Karpas-422 (cell line): Measurements from ENCODE around the gene TRIP4. TPM values are rescaled to one million over a fixed set of nuclear protein-coding genes. Genes with fewer than 3 reads are reported as not detected.

Source experiments
- DNase-seq: peaks from one replicate; pipeline ENCODE4 v3.0.0-alpha.2; 2015
- H2AFZ ChIP-seq: fragments of 200-600 bp; sonication (generic); 2 replicates; pipeline ENCODE4 v1.6.1; 2014; ENCODE audit warnings: antibody characterized with exemption, low read length, mixed read lengths
- H3K27ac ChIP-seq: fragments of 200-600 bp; sonication (generic); 2 replicates; pipeline ENCODE4 v1.5.1; 2014; ENCODE audit warnings: mild to moderate bottlenecking, low read length, moderate library complexity
- H3K27me3 ChIP-seq: fragments of 200-600 bp; sonication (generic); 2 replicates; pipeline ENCODE4 v1.6.1; 2014; ENCODE audit warnings: low read length, mixed read lengths
- H3K36me3 ChIP-seq: fragments of 200-600 bp; sonication (generic); 2 replicates; pipeline ENCODE4 v1.6.1; 2014; ENCODE audit warnings: low read length, mixed read lengths; ENCODE audit not compliant: insufficient read depth
- H3K4me1 ChIP-seq: fragments of 200-600 bp; sonication (generic); 2 replicates; pipeline ENCODE4 v1.6.1; 2014; ENCODE audit warnings: mild to moderate bottlenecking, low read length, mixed read lengths
- H3K4me2 ChIP-seq: fragments of 200-600 bp; sonication (generic); 2 replicates; pipeline ENCODE4 v1.6.1; 2014; ENCODE audit warnings: low read length, low read depth, mild to moderate bottlenecking; ENCODE audit not compliant: poor library complexity, severe bottlenecking
- H3K4me3 ChIP-seq: fragments of 200-600 bp; sonication (generic); 2 replicates; pipeline ENCODE4 v1.5.1; 2014; ENCODE audit warnings: mild to moderate bottlenecking, antibody characterized with exemption, low read length, mixed read lengths
- H3K79me2 ChIP-seq: fragments of 200-600 bp; sonication (generic); 2 replicates; pipeline ENCODE4 v1.6.1; 2014; ENCODE audit warnings: mild to moderate bottlenecking, low read length, mixed read lengths
- H3K9ac ChIP-seq: fragments of 200-600 bp; sonication (generic); 2 replicates; pipeline ENCODE4 v1.6.0; 2014; ENCODE audit warnings: low read length
- H3K9me2 ChIP-seq: fragments of 200-600 bp; sonication (generic), shearing (Covaris generic); replicated peaks from 2 replicates; pipeline ENCODE4 v1.6.0; 2014; ENCODE audit warnings: mild to moderate bottlenecking, low read length, moderate library complexity; ENCODE audit not compliant: insufficient read depth
- H3K9me3 ChIP-seq: fragments of 300-700, 200-600 bp; sonication (generic); 2 replicates; pipeline ENCODE4 v1.6.1; 2014; ENCODE audit warnings: low read length, mixed read lengths
- H4K20me1 ChIP-seq: fragments of 200-600 bp; sonication (generic); 2 replicates; pipeline ENCODE4 v1.6.1; 2014; ENCODE audit warnings: mild to moderate bottlenecking, antibody characterized with exemption, low read length, low read depth; ENCODE audit not compliant: insufficient read depth
- total RNA-seq: library from RNA; depleted of rRNA; stranded (reverse); fragments of >200 nt; shearing (Covaris generic); gene quantifications from 2 replicates; pipeline ENCODE4 v1.2.3, GENCODE V29; 2014; ENCODE audit warnings: low replicate concordance

The TRIP4 gene
- total RNA-seq, 1 experiment from 2014 or later: 11.9 TPM

DNA sequence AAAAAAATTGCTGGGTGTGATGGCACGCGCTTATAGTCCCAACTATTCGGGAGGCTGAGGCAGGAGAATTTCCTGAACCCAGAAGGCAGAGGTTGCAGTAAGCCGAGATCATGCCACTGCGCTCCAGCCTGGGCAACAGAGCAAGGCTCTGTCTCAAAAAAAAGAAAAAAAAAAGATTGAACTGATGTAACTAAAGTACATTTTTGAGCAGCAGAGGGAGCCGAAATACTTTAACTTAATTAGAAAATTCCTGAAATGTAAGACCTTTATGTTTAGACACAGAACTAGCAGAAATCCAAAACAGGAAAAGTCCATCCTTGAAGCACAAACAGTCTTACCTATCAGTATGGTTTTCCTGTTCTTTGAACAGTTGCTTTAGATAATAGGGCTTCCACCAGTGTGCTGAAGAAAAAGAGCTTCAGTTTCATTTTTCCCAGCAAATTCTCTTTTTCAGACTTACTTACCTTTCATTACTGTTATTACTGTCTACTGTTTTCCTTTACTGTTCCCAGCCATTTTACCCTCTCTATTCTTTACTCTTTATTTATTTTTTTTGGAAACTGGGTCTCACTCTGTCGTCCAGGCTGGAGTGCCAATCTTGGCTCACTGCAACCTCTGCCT lies 39.3 kb downstream of the TRIP4 start:
- H3K9ac ChIP-seq: no peak overlapping the region
- no peaks in the 10 kb centered on the region for H3K9me2 ChIP-seq
- H3K27me3 ChIP-seq: no peaks in the 10 kb centered on the region
- no peak overlapping the region for H3K27ac ChIP-seq
- peaks cover 13% of the 10 kb centered on the region for H3K4me1 ChIP-seq
- no peak overlapping the region for H3K4me2 ChIP-seq
- no peaks in the 10 kb centered on the region for H3K36me3 ChIP-seq
- no peak overlapping the region for H2AFZ ChIP-seq
- no peaks in the 10 kb centered on the region for H3K9me3 ChIP-seq
- H4K20me1 ChIP-seq: no peaks in the 10 kb centered on the region
- no peak for DNase-seq
- H3K4me3 ChIP-seq: no peak overlapping the region
- H3K79me2 ChIP-seq: peaks cover 3% of the 10 kb centered on the region; the same call in 1 of the 2 replicates

DNA sequence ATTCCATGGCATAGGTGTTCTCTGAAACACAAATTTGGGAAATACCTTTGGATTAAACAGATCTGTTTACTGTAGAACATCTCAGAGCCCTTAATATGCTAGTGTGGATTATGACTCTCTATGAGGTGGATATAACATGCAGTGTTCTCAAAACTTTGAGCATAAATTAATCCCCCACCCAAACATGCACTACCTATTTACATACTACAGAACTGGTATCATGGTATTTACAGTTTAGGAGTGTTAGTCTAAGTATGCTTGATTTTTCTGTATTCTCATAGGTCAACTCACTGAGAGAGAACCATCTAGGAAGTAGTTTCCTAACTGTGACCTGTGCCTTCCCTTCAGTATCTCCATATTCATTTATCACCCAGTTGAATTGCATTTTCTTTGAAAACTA lies 41.8 kb downstream of the TRIP4 start:
- no peak overlapping the region for H3K9ac ChIP-seq
- H2AFZ ChIP-seq: peak overlapping the region; percentile 37; the same call in 1 of the 2 replicates
- peak overlapping the region; percentile 6 for H3K4me2 ChIP-seq
- no peaks in the 10 kb centered on the region for H3K27me3 ChIP-seq
- no peak overlapping the region for H3K4me3 ChIP-seq
- H3K79me2 ChIP-seq: peaks cover 3% of the 10 kb centered on the region; the same call in 1 of the 2 replicates
- H3K4me1 ChIP-seq: peaks cover 13% of the 10 kb centered on the region
- DNase-seq: no peak
- no peaks in the 10 kb centered on the region for H3K9me2 ChIP-seq
- H3K27ac ChIP-seq: peak overlapping the region; percentile 38
- H4K20me1 ChIP-seq: no peaks in the 10 kb centered on the region
- no peaks in the 10 kb centered on the region for H3K9me3 ChIP-seq
- H3K36me3 ChIP-seq: no peaks in the 10 kb centered on the region

DNA sequence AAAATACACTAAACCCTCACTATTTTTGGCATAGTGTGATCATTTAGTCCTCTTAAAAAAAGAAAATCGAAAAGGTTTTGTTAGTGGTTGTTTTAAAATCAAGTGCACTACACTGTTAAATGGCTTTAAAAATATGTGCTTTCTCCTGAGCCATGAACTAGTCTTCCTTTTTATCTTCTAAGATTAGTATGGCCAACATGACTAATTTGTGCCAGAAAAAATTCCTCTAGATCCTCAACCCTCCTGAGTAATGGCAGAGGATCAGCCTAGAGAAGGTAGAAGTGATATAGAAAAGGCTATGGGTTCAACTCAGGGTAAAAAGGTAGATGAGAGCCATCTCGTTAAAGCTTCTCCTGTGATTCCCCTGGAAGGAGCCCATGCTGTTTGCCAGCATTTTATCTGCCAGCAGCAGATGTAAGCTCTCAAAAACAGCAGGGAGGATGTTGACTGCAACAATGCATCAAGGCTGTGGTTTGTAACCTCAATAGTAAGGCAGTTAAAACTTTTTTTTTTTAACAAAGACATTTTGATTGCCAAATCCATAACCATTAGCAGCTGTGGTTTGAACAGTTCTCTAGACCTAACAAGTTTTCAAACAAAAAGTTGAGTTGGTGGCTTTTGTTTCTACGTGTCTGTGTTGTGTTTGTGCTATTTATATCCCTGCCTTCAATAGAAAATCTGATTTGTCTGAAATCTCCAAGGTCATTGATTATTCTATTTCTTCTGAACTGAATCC lies 42.5 kb downstream of the TRIP4 start:
- peaks cover 13% of the 10 kb centered on the region for H3K4me1 ChIP-seq
- peak overlapping the region; percentile 37; the same call in 1 of the 2 replicates for H2AFZ ChIP-seq
- H3K9me2 ChIP-seq: no peaks in the 10 kb centered on the region
- H3K9ac ChIP-seq: no peak overlapping the region
- H3K27ac ChIP-seq: peak overlapping the region; percentile 38; the same call in 1 of the 2 replicates
- H3K4me2 ChIP-seq: peak overlapping the region; percentile 6
- peaks cover 3% of the 10 kb centered on the region; the same call in 1 of the 2 replicates for H3K79me2 ChIP-seq
- no peak overlapping the region for H3K4me3 ChIP-seq
- no peaks in the 10 kb centered on the region for H3K27me3 ChIP-seq
- no peak for DNase-seq
- H3K9me3 ChIP-seq: no peaks in the 10 kb centered on the region
- H3K36me3 ChIP-seq: no peaks in the 10 kb centered on the region
- no peaks in the 10 kb centered on the region for H4K20me1 ChIP-seq

DNA sequence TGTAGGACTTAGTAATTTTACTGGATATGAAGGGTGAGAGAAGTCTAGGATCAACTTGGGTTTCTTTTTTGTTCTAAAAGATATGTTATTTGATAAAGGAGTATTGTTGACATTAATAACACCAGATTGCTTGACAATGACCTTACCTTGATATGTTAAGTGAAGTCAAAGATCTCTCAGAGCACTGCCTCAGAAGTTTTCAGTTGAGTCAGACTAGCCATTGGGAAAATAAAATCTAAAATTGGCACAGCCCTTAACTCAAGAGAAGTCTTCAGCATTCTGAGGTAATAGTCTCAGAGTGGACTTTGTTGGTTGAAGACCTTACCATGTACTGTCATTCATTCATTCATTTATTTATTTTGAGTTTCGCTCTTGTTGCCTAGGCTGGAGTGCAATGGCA lies 50.3 kb downstream of the TRIP4 start:
- no peaks in the 10 kb centered on the region for H3K79me2 ChIP-seq
- H3K4me3 ChIP-seq: no peak overlapping the region
- DNase-seq: no peak
- H3K9ac ChIP-seq: no peak overlapping the region
- H3K27ac ChIP-seq: no peak overlapping the region
- no peaks in the 10 kb centered on the region for H3K4me1 ChIP-seq
- H4K20me1 ChIP-seq: no peaks in the 10 kb centered on the region
- H3K9me2 ChIP-seq: no peaks in the 10 kb centered on the region
- no peaks in the 10 kb centered on the region for H3K36me3 ChIP-seq
- no peak overlapping the region for H3K4me2 ChIP-seq
- H2AFZ ChIP-seq: no peak overlapping the region
- no peaks in the 10 kb centered on the region for H3K9me3 ChIP-seq
- H3K27me3 ChIP-seq: no peaks in the 10 kb centered on the region

DNA sequence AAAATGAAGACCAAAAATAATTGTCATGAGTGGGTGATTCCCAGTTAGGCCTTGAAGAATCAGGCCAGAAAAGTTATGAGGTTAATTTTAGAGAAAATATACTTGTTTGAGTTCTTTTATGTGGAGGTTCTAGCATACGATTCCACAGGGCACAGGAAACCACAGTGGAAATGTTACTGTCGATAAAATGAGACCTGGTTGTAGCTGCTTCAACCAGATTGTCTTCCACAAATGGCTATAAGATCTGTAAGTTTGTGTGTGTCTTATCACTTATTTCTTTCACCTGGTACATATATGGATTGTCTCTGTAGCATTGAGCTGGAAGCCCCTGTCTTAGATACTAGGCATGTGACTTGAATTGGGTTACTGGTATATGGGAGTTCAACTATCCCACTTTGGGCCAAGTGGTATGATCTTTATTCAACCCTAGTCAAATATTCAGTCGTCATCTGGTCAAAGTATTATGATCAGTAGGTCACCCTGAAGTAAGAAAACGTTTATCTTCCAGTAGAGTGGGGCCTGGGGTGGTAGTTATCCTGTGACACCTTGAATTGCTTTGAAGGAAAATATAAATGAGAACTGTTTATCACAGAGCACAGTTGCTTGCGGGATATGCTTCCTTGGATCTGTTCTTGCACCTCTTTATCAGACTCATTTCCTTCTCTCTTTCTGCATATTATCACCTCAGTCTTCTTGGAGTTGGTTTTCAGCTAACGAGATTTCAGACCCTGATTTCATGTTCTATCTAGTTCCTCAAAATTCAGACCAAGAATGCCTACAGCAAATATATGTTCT lies 51.2 kb downstream of the TRIP4 start:
- Histone ChIP-seq H3K9me3 (no peaks in the 10 kb centered on the region), H3K9me2 (no peaks in the 10 kb centered on the region), H3K4me3 (no peak overlapping the region), H3K79me2 (no peaks in the 10 kb centered on the region), H3K4me1 (peaks cover under 1% of the 10 kb centered on the region; the same call in 1 of the 2 replicates), H4K20me1 (no peaks in the 10 kb centered on the region), H3K27ac (no peak overlapping the region), H3K9ac (no peak overlapping the region), H3K36me3 (no peaks in the 10 kb centered on the region), H2AFZ (no peak overlapping the region), H3K4me2 (no peak overlapping the region), H3K27me3 (no peaks in the 10 kb centered on the region)
- DNase-seq: no peak

DNA sequence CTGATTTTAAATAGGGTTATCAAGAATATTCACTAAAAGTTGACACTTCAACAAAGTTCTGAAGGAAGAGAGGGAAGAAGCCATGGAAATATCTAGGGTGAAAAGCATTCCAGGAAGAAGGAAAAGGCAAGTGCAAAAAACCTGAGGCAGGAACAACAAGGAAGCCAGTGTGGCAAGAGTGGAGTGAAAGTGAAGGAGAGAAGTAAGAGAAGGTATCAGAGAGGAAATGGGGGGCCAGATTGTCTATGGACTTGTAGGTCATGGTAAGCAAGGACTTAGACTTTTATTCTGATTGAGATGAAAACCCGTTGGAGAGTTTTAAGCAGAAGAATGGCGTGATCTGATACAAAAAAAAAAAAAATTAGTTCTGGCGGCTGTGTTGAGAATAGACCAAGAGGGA lies 54.2 kb downstream of the TRIP4 start:
- no peak overlapping the region for H2AFZ ChIP-seq
- no peaks in the 10 kb centered on the region for H3K79me2 ChIP-seq
- H3K9ac ChIP-seq: no peak overlapping the region
- H3K4me2 ChIP-seq: no peak overlapping the region
- H3K27ac ChIP-seq: no peak overlapping the region
- H4K20me1 ChIP-seq: no peaks in the 10 kb centered on the region
- no peaks in the 10 kb centered on the region for H3K27me3 ChIP-seq
- no peaks in the 10 kb centered on the region for H3K36me3 ChIP-seq
- no peak overlapping the region for H3K4me3 ChIP-seq
- no peaks in the 10 kb centered on the region for H3K9me2 ChIP-seq
- H3K9me3 ChIP-seq: no peaks in the 10 kb centered on the region
- H3K4me1 ChIP-seq: peaks cover 8% of the 10 kb centered on the region
- DNase-seq: no peak

DNA sequence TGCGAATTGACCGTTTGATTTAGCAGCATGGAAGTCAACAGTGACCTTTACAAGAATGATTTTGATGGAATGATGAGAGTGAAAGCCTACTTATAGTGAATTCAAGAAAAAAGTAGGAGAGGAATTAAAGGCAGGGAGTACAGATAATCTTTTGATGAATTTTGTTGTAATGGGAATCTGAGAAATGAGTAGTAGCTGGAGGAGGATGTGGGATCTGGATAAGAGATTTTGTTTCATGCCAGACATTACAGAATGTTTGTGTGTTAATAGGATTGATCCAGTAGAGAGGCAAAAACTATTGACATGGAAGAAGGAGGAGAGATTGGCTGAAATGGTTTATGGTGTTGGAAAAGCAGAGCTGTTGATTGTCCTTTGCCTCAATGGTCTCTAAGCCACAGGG lies 55.4 kb downstream of the TRIP4 start:
- H2AFZ ChIP-seq: no peak overlapping the region
- no peak overlapping the region for H3K4me3 ChIP-seq
- no peak overlapping the region for H3K4me2 ChIP-seq
- no peaks in the 10 kb centered on the region for H3K79me2 ChIP-seq
- H4K20me1 ChIP-seq: no peaks in the 10 kb centered on the region
- H3K27me3 ChIP-seq: no peaks in the 10 kb centered on the region
- H3K4me1 ChIP-seq: peaks cover 11% of the 10 kb centered on the region
- no peaks in the 10 kb centered on the region for H3K9me3 ChIP-seq
- H3K9ac ChIP-seq: no peak overlapping the region
- H3K9me2 ChIP-seq: no peaks in the 10 kb centered on the region
- no peak overlapping the region for H3K27ac ChIP-seq
- no peak for DNase-seq
- H3K36me3 ChIP-seq: no peaks in the 10 kb centered on the region; the same call in 1 of the 2 replicates
